ENCODE results near the gene CLSTN1.

CLSTN1 gene

GRCh38 chr1:9735800-9736199, 88.0 kb downstream of the CLSTN1 start:
- H3K27me3 Mint-ChIP-seq (ENCODE audit: low read depth): no peaks in the 10 kb centered on the region
- peak overlapping the region; percentile 20 for H3K27ac Mint-ChIP-seq
- H3K9me3 Mint-ChIP-seq: no peaks in the 10 kb centered on the region
- H3K4me1 Mint-ChIP-seq (ENCODE audit: low read depth): peaks cover 27% of the 10 kb centered on the region
- H3K36me3 Mint-ChIP-seq (ENCODE audit: low read depth): peaks cover 57% of the 10 kb centered on the region
- H3K4me3 Mint-ChIP-seq: no peak overlapping the region

GRCh38 chr1:9733160-9733789, 90.5 kb downstream of the CLSTN1 start:
- Mint-ChIP-seq H3K4me1 (ENCODE audit: low read depth) (peaks cover 43% of the 10 kb centered on the region), H3K9me3 (no peaks in the 10 kb centered on the region), H3K36me3 (ENCODE audit: low read depth) (peaks cover 67% of the 10 kb centered on the region), H3K27me3 (ENCODE audit: low read depth) (no peaks in the 10 kb centered on the region), H3K27ac (peak overlapping the region; percentile 78), H3K4me3 (no peak overlapping the region)

GRCh38 chr1:9732123-9732971, 91.4 kb downstream of the CLSTN1 start:
- no peaks in the 10 kb centered on the region for H3K9me3 Mint-ChIP-seq
- peak overlapping the region; percentile 71 for H3K27ac Mint-ChIP-seq

GRCh38 chr1:9731561-9731960, 92.2 kb downstream of the CLSTN1 start:
- Mint-ChIP-seq H3K4me3 (no peak overlapping the region), H3K4me1 (ENCODE audit: low read depth) (peaks cover 41% of the 10 kb centered on the region), H3K36me3 (ENCODE audit: low read depth) (peaks cover 73% of the 10 kb centered on the region), H3K27me3 (ENCODE audit: low read depth) (no peaks in the 10 kb centered on the region), H3K27ac (peak overlapping the region; percentile 71), H3K9me3 (no peaks in the 10 kb centered on the region)

More at GRCh38 chr1:9732123-9732971, 91.4 kb downstream of the CLSTN1 start:
- Mint-ChIP-seq H3K27me3 (ENCODE audit: low read depth) (no peaks in the 10 kb centered on the region), H3K4me3 (no peak overlapping the region), H3K36me3 (ENCODE audit: low read depth) (peaks cover 68% of the 10 kb centered on the region), H3K4me1 (ENCODE audit: low read depth) (peaks cover 46% of the 10 kb centered on the region)

- Mint-ChIP-seq H3K27me3 (ENCODE audit: low read depth) (no peaks in the 10 kb centered on the region), H3K4me3 (no peak overlapping the region), H3K4me1 (ENCODE audit: low read depth) (peaks cover 41% of the 10 kb centered on the region), H3K9me3 (no peaks in the 10 kb centered on the region), H3K36me3 (ENCODE audit: low read depth) (peaks cover 72% of the 10 kb centered on the region), H3K27ac (peak overlapping the region; percentile 74)
Observed at GRCh38 chr1:9731051-9731537, 92.7 kb downstream of the CLSTN1 start.

GRCh38 chr1:9730096-9730901, 93.5 kb downstream of the CLSTN1 start:
- peak overlapping the region; percentile 74 for H3K27ac Mint-ChIP-seq
- no peaks in the 10 kb centered on the region for H3K9me3 Mint-ChIP-seq
- H3K27me3 Mint-ChIP-seq (ENCODE audit: low read depth): no peaks in the 10 kb centered on the region
- peak overlapping the region; percentile 59 for H3K4me3 Mint-ChIP-seq
- peaks cover 41% of the 10 kb centered on the region for H3K4me1 Mint-ChIP-seq (ENCODE audit: low read depth)
- peaks cover 66% of the 10 kb centered on the region for H3K36me3 Mint-ChIP-seq (ENCODE audit: low read depth)

- Mint-ChIP-seq H3K4me3 (peak overlapping the region; percentile 74), H3K36me3 (ENCODE audit: low read depth) (peaks cover 70% of the 10 kb centered on the region), H3K9me3 (no peaks in the 10 kb centered on the region), H3K4me1 (ENCODE audit: low read depth) (peaks cover 46% of the 10 kb centered on the region), H3K27ac (peak overlapping the region; percentile 94), H3K27me3 (ENCODE audit: low read depth) (no peaks in the 10 kb centered on the region)
Observed at GRCh38 chr1:9729523-9729922, 94.2 kb downstream of the CLSTN1 start.

- peak overlapping the region; percentile 94 for H3K27ac Mint-ChIP-seq
- peaks cover 47% of the 10 kb centered on the region for H3K4me1 Mint-ChIP-seq (ENCODE audit: low read depth)
- H3K9me3 Mint-ChIP-seq: no peaks in the 10 kb centered on the region
- H3K27me3 Mint-ChIP-seq (ENCODE audit: low read depth): no peaks in the 10 kb centered on the region
- peaks cover 72% of the 10 kb centered on the region for H3K36me3 Mint-ChIP-seq (ENCODE audit: low read depth)
- peak overlapping the region; percentile 74 for H3K4me3 Mint-ChIP-seq
Observed at GRCh38 chr1:9728451-9729295, 95.1 kb downstream of the CLSTN1 start.

GRCh38 chr1:9726905-9727595, 96.7 kb downstream of the CLSTN1 start:
- H3K27me3 Mint-ChIP-seq (ENCODE audit: low read depth): no peaks in the 10 kb centered on the region
- no peaks in the 10 kb centered on the region for H3K9me3 Mint-ChIP-seq
- peaks cover 74% of the 10 kb centered on the region for H3K36me3 Mint-ChIP-seq (ENCODE audit: low read depth)
- H3K4me3 Mint-ChIP-seq: peak overlapping the region; percentile 14
- H3K4me1 Mint-ChIP-seq (ENCODE audit: low read depth): peaks cover 43% of the 10 kb centered on the region
- peak overlapping the region; percentile 77 for H3K27ac Mint-ChIP-seq

- H3K36me3 Mint-ChIP-seq (ENCODE audit: low read depth): peaks cover 72% of the 10 kb centered on the region
- no peaks in the 10 kb centered on the region for H3K9me3 Mint-ChIP-seq
- H3K4me1 Mint-ChIP-seq (ENCODE audit: low read depth): peaks cover 39% of the 10 kb centered on the region
- H3K27ac Mint-ChIP-seq: no peak overlapping the region
- H3K27me3 Mint-ChIP-seq (ENCODE audit: low read depth): no peaks in the 10 kb centered on the region
- H3K4me3 Mint-ChIP-seq: no peak overlapping the region
Observed at GRCh38 chr1:9726406-9726805, 97.4 kb downstream of the CLSTN1 start.

GRCh38 chr1:9724706-9725476, 98.9 kb downstream of the CLSTN1 start:
- Mint-ChIP-seq H3K9me3 (no peaks in the 10 kb centered on the region), H3K4me3 (no peak overlapping the region), H3K27ac (peak overlapping the region; percentile 52), H3K4me1 (ENCODE audit: low read depth) (peaks cover 43% of the 10 kb centered on the region), H3K27me3 (ENCODE audit: low read depth) (no peaks in the 10 kb centered on the region), H3K36me3 (ENCODE audit: low read depth) (peaks cover 73% of the 10 kb centered on the region)

- Mint-ChIP-seq H3K36me3 (ENCODE audit: low read depth) (peaks cover 75% of the 10 kb centered on the region), H3K27ac (peak overlapping the region; percentile 72), H3K4me1 (ENCODE audit: low read depth) (peaks cover 44% of the 10 kb centered on the region), H3K27me3 (ENCODE audit: low read depth) (no peaks in the 10 kb centered on the region), H3K4me3 (no peak overlapping the region), H3K9me3 (no peaks in the 10 kb centered on the region)
Observed at GRCh38 chr1:9723926-9724325, 99.8 kb downstream of the CLSTN1 start.
